Islet of Langerhans (tissue), 1 donor: ENCODE measurements around the gene NAT10.

Experiments used
- FAIRE-seq: peaks from one replicate; lab custom pipeline; 2011; peaks lifted over from hg19 to GRCh38; lab: Jason Lieb, UNC

NAT10 gene

DNA sequence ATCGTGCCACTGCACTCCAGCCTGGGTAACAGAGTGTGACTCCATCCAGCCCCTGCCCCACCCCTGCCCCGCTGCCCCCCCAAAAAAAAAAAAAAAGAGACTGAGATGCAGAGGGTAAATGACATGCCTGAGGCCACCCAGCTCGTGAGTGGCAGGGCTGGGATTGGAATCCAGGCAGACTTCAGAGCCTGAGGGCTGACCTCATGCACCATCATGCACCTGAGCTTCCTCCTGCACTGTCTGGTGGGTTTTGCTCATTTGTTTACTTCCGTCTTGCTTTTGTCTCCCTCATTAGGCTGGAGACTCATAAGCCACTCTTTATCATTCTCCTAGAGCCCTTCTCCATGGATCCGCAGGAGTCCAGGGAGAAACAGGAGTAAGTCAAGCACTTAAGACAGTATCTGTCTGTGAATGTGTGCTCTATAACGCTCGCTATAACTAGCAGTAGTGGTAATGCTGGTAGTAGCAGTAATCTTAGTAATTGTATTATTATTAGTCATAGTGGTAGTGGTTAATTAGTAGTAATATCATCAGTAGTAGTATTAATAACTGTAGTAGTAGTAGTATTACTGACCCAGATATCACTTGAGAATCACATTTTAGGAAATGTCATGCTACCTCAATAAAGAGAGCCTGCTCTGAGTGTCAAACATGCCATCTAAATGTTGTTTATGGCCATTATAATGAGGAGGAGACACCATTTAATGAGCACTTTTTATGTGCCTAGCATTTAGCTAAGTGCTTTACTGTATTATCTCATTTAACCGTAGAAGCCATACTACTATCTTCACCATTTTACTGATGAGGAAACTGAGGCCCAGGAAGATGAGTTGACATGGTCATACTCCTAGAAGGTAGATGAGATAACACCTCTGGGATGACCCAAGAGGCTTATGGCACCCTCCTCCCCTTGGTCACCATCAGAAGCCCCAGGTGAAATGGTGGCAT lies 85.0 kb downstream of the NAT10 start:
- no peak for FAIRE-seq

DNA sequence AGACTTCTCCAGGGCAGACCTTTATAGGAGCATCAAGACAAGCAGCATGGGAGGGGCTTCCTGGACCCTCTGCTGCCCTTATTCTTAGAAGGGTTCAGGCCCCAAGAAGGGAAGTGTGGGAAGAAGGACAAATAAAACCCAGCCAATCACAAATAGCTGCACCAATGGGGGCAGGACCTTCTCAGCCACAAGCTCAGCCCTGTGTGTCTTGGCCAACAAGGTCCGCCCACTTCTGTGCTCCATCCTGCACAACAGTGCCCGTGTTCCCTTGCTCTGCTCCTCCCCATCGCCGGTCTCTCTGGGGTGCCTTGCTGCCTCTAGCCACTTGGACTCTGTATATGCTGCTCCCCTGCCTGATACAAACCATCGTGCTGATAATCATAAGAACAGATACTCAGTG lies 86.1 kb downstream of the NAT10 start:
- no peak for FAIRE-seq

DNA sequence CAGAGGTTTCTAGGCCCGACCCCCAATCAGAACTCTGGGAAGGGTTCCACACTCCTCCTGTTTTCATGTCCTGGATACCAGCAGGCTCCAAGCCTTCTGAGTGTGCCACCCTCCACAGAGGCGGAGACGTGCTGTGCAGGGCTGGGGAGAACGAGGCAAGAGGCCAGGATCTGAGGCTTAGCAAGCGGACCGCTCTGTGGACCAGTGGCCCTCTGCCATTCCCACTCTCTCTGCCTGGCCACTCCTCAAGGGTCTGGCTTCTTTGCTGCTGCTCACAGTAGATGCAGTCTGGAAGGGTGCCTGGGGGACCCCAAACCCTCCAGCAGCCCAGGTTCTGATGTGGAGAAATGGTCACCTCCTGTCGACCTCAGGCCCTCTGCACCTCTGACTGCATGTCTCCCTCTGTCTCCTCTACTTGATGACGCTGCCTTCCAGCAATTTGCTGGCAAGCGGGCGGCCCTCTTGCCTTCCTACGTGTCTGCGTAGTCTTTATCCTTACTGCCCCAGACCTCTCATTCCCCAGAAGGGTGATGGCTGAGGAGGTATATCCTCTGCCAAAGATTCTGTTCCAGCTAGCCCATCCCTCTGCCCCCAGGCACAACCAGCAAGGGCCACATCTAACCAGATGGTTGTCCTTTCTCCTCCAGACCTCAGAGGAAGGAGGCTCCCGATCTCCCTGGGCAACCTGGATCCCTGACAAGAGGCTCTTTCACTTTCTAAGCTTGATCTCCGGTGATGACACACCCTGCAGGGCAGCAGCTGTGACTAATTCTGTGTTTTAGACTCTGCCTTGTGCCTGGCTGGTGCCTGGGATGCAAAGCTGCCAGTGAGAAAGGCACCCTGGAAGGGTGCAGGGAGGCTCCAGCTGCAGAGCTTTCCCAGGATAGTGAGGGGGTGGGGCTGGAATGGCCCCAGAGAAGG lies 87.3 kb downstream of the NAT10 start:
- peak; percentile 49 for FAIRE-seq

DNA sequence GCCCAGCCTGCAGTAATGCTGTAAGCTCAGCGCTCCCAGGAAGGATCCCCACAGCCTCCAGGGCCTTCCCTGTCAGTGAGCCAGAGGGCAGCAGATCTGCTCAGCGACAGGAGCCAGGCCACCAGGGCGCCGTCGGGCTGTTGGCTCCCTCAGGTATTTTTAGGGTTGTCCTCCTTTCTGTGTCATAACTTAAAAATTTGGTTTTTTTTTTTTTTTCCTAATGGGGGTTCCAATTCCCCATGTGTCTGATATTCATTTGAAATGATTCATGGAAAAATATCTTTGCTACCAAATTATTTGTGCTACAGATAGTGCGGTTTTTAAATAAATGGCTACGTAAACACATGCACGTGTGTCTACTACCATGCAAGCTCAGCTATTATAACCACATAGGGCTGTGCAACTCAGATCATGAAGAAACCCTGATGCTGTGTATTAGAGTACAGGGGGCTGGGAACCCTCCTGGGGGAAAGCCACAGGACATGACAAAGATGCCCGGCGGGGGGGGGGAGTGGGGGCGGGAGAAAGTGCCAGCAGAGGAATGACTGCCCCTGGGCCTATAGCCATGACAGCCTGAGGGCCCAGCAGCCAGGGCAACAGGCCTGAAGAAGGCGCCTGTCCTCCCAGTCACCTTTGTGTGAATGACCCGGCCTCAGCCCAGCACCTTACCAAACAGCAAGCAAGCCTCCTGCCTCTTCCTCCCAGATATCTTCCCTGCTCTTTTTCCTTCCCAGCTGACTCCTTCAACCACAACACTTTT lies 89.3 kb downstream of the NAT10 start:
- FAIRE-seq = no peak
